Measurements from ENCODE around the gene TSPAN6. TPM values are rescaled to one million over a fixed set of nuclear protein-coding genes. Genes with fewer than 3 reads are reported as not detected.

Gene TSPAN6
- total RNA-seq, 1 donor from 2014 or later: 33.3 TPM

GRCh38 chrX:100649550-100650356, 13.1 kb upstream of the TSPAN6 start:
- DNase-seq (ENCODE audit: low spot score): peak; percentile 84
- intact Hi-C loops (cut with DNase I): no loop called here
- ATAC-seq: peak; percentile 92

DNA sequence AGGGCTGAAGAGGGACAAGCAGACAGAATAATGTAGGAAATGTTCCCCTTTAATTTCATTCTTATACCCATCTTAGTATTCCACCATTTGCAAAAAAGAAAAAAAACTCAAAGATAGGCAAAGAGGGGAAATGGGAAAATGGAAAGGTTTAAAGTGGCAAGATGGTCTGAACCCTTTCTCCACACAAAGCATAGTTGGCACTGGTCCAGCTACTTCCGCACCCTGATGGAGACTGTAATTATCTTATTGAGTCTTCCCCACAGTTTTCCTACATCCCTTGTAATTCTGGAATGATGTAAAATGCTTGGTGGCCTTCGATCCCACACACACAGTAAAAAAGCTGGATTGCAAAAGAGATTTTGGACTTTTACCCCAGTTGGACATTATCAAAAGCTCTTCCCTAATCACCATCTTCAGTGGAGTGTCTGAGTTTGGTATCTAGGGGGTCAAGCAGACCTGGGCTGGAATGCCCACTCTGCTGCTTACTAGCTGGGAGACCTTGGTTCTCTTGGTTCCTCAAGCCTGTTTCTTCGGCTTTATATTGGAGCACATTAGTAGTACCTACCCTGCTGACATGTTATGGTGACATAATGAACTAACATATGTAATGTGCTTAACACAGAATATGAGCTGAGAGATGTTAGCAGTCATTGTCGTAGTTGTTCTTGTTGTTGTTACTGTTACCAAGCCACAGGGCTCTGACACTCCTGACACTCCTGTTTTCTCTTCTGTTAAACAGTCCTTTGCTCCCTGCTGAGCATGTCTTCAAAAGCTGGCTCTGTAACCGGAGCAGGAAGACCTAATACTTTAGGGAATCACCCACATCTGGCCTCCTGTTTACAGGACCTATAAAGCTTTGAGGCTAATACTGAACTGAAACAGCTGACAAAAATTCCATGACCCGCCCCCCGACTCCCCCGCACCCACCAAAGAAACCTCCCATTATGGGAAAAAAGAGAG, 12.1 kb upstream of the TSPAN6 start:
- intact Hi-C loops (cut with DNase I): no loop called here
- ATAC-seq: peak; percentile 66
- no peak for DNase-seq (ENCODE audit: low spot score)

DNA sequence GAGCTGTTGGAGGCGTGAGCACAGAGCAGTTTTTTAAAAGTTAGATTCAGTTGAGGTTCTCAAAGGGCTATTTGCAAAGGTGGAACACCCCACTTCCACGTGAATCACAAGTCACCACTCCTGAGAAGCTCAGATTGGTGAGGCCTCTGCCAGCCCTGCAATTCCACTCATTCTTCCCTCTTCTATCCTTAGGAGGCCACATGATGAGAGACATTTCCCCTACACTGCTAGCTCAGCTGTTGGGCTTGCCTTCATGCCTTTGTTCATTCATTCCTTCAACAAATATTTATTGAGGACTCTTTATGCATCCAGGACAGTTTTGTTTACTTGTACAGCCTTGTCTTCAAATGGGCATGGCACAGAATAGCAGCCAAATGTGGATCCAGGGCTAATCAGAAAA, 11.1 kb upstream of the TSPAN6 start:
- ATAC-seq (no peak), DNase-seq (ENCODE audit: low spot score) (no peak)
- intact Hi-C loops (cut with DNase I): no loop called here

GRCh38 chrX:100647095-100647494, 10.5 kb upstream of the TSPAN6 start:
- intact Hi-C loops (cut with DNase I): no loop called here
- ATAC-seq: peak; percentile 31
- DNase-seq (ENCODE audit: low spot score): no peak

- ATAC-seq (no peak), DNase-seq (ENCODE audit: low spot score) (no peak)
- intact Hi-C loops (cut with DNase I): no loop called here
These were observed 8.5 kb upstream of the TSPAN6 start for GRCh38 chrX:100645106-100645505.

- intact Hi-C loops (cut with DNase I): no loop called here
- ATAC-seq (peak; percentile 89), DNase-seq (ENCODE audit: low spot score) (peak; percentile 69)
These were observed 7.6 kb upstream of the TSPAN6 start, which contains the start of gene SRPX2 for GRCh38 chrX:100643956-100644860. TSS of gene SRPX2 (plus strand) at chrX:100644199. CDS start at chrX:100646323, 2,124 bp downstream.

GRCh38 chrX:100643212-100643611, 6.6 kb upstream of the TSPAN6 start:
- no peak for DNase-seq (ENCODE audit: low spot score)
- intact Hi-C loops (cut with DNase I): no loop called here
- no peak for ATAC-seq

DNA sequence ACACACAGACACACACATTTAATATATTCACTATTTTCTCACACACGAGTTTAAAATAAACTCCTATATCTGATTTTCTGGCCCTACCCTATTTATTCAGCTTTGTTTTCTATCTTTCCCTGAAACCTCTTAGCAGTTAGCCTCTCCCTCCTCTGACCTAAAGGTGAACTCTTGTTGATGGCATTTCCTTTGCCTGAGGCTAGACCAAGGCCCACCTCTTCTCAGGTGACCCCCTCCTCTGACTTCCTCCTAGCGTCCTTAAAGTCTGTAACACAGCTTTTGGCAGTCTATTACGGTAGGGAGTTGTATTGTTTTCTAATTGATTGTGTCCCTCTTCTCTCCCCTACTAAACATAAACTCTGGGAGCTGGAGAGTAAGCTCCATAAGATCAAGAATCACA, 5.7 kb upstream of the TSPAN6 start:
- no peak for DNase-seq (ENCODE audit: low spot score)
- intact Hi-C loops (cut with DNase I): no loop called here
- ATAC-seq: no peak

DNA sequence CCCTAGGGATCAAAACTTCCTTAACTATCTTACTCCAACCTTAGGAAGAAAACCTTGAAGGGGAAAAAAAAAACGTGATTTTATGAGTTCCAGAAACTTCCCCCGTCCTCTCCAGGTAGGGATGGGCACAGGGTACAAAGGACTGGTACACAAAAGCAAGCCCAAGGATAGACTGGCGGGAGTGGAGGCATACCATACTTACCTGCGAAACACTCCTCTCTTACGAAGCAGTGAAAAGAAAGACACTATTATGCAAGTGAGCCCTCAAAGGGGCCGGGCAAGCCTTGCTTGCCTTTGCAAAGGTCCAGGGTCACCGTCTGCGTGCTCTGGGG, 651 bp downstream of the TSPAN6 start:
- intact Hi-C loops (cut with DNase I): no loop called here
- DNase-seq (ENCODE audit: low spot score) (no peak), ATAC-seq (no peak)

- intact Hi-C loops (cut with DNase I): no loop called here
- DNase-seq (ENCODE audit: low spot score): no peak
- no peak for ATAC-seq
These were observed 1.6 kb downstream of the TSPAN6 start for GRCh38 chrX:100635040-100635439.

DNA sequence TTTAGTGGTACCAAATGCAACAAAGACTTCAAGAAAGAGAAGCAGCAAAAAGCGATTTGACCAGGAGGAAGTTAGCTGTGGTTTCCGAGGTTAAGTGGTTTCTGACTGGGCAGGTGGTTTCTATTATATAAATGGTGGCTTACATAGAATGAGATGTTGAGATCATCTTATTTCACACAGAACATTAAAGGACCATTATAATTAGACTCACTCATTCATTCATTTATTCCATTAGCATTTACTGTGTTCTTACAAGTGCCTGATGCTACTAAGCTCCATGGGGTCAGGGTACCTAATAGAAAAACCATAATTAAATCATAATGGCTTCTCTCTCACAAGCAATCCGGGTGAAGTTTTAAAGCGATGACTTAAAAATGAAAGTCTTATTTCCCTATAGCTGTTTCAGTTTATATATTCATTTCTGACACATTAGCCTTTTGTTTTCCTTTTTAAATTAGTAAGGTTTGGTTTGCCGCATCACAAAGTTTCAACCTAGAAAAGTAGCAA, 10.6 kb downstream of the TSPAN6 start:
- no peak for ATAC-seq

DNA sequence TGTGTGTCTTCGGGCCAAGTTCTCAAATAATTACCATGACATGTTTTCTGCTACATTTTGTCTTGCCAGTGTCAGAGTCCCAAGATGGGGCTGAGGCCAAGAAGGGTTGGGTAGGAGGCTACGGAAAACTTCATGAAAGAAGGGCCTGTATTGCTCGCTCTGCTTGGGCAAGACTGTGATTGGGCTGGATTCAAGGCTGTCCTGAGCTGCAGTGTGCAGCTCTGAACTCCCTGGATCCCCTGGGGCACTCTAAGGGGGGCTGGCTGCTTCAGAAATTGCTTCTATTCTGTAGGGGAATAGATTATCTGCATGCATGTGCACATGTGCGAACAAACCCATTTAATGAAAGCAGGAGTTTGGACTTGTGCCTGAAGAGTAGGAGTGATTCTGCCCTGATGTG, 13.6 kb downstream of the TSPAN6 start:
- peak; percentile 80 for ATAC-seq

More for the DNA sequence above, 10.6 kb downstream of the TSPAN6 start:
- intact Hi-C loops (cut with DNase I): no loop called here
- DNase-seq (ENCODE audit: low spot score): no peak

DNA sequence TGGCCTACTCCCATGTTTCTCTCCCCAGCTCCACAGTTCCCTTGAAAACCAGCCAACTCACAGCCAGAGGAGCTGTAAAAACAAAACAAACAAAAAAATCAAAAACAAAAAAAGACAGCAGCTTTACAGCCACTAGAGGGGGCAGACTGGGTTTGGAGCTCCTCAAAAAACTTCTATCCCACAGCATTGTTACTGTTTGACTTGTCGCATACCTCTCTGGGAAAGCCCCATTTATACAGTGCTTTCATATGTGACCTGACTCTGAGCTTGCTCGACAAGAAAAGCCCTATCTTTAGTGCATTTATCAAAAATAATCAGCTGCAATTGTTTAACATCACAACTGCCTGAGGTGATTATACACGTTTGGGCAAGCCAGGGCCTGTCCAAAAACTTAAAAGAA, 21.6 kb downstream of the TSPAN6 start:
- intact Hi-C loops (cut with DNase I): no loop called here
- no peak for ATAC-seq
- DNase-seq (ENCODE audit: low spot score): no peak

More for the DNA sequence above, 13.6 kb downstream of the TSPAN6 start:
- DNase-seq (ENCODE audit: low spot score): no peak
- intact Hi-C loops (cut with DNase I): no loop called here

- intact Hi-C loops (cut with DNase I): no loop called here
- DNase-seq (ENCODE audit: low spot score) (no peak), ATAC-seq (no peak)
These were observed 24.7 kb downstream of the TSPAN6 start for GRCh38 chrX:100611951-100612350.

DNA sequence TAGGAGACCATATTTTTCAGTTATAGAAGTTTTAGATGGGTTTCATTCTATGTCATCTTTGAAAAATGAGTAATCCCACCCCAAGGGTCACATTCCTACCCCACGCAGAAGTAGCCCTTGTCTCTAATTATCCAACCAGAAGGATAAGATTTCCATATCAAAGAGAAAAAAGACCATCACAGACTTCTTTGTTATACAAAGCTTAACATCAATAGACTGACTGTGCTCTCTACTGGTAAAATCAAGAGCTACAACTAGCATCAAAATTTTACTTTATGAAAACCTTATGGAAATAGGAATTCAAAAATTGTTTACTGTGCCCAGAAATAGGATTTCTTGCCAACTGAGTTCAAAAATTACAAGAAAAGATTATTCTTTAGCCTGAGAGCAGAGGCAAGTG, 27.0 kb downstream of the TSPAN6 start:
- peak; percentile 61 for ATAC-seq
- intact Hi-C loops (cut with DNase I): no loop called here
- no peak for DNase-seq (ENCODE audit: low spot score)

- DNase-seq (ENCODE audit: low spot score): no peak
- no peak for ATAC-seq
- intact Hi-C loops (cut with DNase I): no loop called here
These were observed 29.9 kb downstream of the TSPAN6 start for GRCh38 chrX:100606753-100607152.

DNA sequence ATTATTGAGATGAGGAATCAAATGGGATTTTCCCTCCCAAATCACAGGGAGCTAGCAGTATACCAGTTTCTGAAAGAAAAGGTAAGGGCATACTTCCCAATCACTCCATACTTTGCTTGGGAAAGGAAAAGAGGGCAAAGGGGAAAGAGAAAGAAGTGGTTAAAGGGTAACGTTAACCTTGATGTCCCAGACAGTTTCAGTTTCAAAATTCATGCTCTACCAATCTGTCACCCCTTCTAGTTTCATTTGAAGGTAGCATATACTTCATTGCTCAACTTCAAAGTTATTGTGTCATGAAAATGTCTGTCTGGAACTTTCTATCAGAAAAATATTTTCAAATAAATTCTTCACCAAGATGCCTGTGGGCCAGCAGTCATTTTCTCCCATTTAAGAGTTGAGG, 35.8 kb downstream of the TSPAN6 start:
- no peak for ATAC-seq
- intact Hi-C loops (cut with DNase I): no loop called here
- DNase-seq (ENCODE audit: low spot score): no peak

GRCh38 chrX:100600340-100600739, 36.3 kb downstream of the TSPAN6 start:
- no peak for ATAC-seq
- intact Hi-C loops (cut with DNase I): no loop called here
- no peak for DNase-seq (ENCODE audit: low spot score)

DNA sequence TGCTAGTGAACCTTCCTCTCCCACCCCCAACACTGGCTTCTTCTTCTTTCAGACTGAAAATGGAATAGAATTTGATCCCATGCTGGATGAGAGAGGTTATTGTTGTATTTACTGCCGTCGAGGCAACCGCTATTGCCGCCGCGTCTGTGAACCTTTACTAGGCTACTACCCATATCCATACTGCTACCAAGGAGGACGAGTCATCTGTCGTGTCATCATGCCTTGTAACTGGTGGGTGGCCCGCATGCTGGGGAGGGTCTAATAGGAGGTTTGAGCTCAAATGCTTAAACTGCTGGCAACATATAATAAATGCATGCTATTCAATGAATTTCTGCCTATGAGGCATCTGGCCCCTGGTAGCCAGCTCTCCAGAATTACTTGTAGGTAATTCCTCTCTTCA, 37.1 kb downstream of the TSPAN6 start:
- intact Hi-C loops (cut with DNase I): no loop called here
- ATAC-seq (no peak), DNase-seq (ENCODE audit: low spot score) (no peak)

Measured in sciatic nerve (tissue), 2 donors.